Esophagus squamous epithelium (tissue), 5 donors: ENCODE measurements around the gene FNDC3A. TPM values are rescaled to one million over a fixed set of nuclear protein-coding genes. Genes with fewer than 3 reads are reported as not detected.

Experiments used
- DNase-seq: peaks from one replicate; lab custom pipeline; 2025; lab: John Stamatoyannopoulos, UW
- H3K27ac ChIP-seq, 4 donors: fragments of 200-600 bp; sonication (generic); one replicate each; pipeline ENCODE4 v1.5.1; 2016 to 2019; ENCODE audit warnings: mild to moderate bottlenecking in 1 of 4
- H3K27me3 ChIP-seq, 4 donors: fragments of 200-600 bp; sonication (generic); 1 replicate in 3 of 4; 2 replicates in 1 of 4; pipeline versions ENCODE4 v1.5.1 to v1.6.0; 2017 to 2021; ENCODE audit warnings: antibody characterized with exemption in 1 of 4
- H3K36me3 ChIP-seq, 3 donors: fragments of 200-600 bp; sonication (generic); one replicate each; pipeline ENCODE4 v1.5.1; 2016 to 2019
- H3K4me1 ChIP-seq, 3 donors: fragments of 200-600 bp; sonication (generic); one replicate each; pipeline ENCODE4 v1.5.1; 2017 to 2019
- H3K4me3 ChIP-seq, 4 donors: fragments of 200-600 bp; sonication (generic); 1 replicate in 3 of 4; 2 replicates in 1 of 4; pipeline ENCODE4 v1.5.1; 2016 to 2019; ENCODE audit warnings: mild to moderate bottlenecking in 2 of 4, moderate library complexity in 1 of 4
- H3K9me3 ChIP-seq, 3 donors: fragments of 200-600 bp; sonication (generic); one replicate each; pipeline ENCODE4 v1.5.1; 2016 to 2019
- POLR2A ChIP-seq, 4 donors: fragments of 450-650 bp; IDR thresholded peaks; one replicate each; pipeline ENCODE4 v1.6.1; 2017; ENCODE audit warnings: antibody characterized with exemption in 4 of 4, mild to moderate bottlenecking in 4 of 4, moderate library complexity in 3 of 4
- WGBS, 2 donors: methylation state at CpG; one replicate each; pipeline ENCODE4 v1.1.5; 2018; 5-methylcytosine and 5-hydroxymethylcytosine counted together
- intact Hi-C: fragments of 100-400 bp; cut with DNase I; formaldehyde crosslinking; loops from one replicate; pipeline ENCODE4 v1.15.0; 2022
- total RNA-seq, 4 donors: library from RNA; depleted of rRNA; stranded (reverse); fragments of >200 nt; gene quantifications; one replicate each; pipeline ENCODE4 v1.1.0, GENCODE V29; 2016
- TF ChIP-seq, protein P1 (sequence below), 6 experiments: fragments of 450-650 bp in 4 of 6; fragments of 200-600 bp in 2 of 6; sonication (generic) in 2 of 6; IDR thresholded peaks; one replicate each; pipeline ENCODE4 v1.5.1; 2016 to 2019; ENCODE audit warnings: antibody characterized with exemption in 6 of 6, mild to moderate bottlenecking in 4 of 6, moderate library complexity in 4 of 6
- donor health status: DM: yes; HTN: yes; CAD: no.

The FNDC3A gene
- total RNA-seq, 4 donors from 2014 or later, result 10.0 to 29.8 (median 19.5) TPM

DNA sequence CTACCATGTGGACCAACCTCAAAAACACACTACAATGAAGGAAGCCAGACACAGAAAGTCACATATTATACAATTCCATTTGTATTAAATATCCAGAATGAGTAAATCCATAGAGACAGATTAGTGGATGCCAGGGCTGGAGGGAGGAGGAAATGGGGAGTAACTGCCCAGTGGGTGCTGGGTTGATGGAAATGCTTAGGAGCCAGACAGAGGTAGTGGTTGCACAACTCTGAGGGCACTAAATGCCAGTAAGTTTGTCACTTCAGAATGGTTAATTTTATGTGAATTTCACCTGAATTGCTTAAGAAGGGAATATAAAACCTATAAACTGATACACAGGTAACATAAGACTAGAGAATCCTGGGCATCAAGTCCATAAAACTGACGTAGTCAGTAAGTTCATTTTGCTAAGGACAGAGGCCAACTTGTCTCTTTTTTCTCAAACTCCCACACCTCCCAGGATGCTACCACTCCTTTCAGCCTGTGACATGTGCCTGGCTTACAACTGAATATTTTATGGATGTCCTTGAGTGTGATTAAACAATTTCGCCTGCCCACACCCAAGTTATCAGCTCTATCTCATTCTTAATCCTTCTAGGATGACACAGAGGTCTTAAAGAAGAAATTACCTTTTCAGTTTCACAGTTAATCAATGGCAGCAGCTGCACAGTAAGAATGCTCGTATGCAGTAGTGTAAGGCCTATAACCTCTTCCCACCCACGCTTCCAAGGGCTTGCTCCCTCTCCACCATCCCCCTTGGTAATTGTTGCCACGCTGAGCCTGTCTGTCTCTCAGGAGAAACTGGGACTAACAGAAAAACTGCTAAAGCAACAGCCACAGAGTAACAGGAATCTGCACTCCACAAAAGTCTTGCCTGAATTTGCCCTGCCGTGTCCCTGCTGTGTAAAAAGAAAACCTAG is 238.5 kb downstream of the FNDC3A start:
- Histone ChIP-seq H3K4me3 (no peak overlapping the region), H3K27me3 (peaks cover 0 to 24% (median 6%) of the 10 kb centered on the region in 4 donors), H3K9me3 (no peaks in the 10 kb centered on the region), H3K36me3 (peaks cover 0 to 12% (median 0%) of the 10 kb centered on the region in 3 donors), H3K4me1 (peaks cover 0 to 9% (median 3%) of the 10 kb centered on the region in 3 donors), H3K27ac (no peak overlapping the region)
- intact Hi-C loops, result no loop called here
- DNase-seq, result no peak
- WGBS, 2 donors, result 64 to 71% methylated on average over 4 to 6 of the region's 6 CpGs
- TF ChIP-seq, protein P1, sequence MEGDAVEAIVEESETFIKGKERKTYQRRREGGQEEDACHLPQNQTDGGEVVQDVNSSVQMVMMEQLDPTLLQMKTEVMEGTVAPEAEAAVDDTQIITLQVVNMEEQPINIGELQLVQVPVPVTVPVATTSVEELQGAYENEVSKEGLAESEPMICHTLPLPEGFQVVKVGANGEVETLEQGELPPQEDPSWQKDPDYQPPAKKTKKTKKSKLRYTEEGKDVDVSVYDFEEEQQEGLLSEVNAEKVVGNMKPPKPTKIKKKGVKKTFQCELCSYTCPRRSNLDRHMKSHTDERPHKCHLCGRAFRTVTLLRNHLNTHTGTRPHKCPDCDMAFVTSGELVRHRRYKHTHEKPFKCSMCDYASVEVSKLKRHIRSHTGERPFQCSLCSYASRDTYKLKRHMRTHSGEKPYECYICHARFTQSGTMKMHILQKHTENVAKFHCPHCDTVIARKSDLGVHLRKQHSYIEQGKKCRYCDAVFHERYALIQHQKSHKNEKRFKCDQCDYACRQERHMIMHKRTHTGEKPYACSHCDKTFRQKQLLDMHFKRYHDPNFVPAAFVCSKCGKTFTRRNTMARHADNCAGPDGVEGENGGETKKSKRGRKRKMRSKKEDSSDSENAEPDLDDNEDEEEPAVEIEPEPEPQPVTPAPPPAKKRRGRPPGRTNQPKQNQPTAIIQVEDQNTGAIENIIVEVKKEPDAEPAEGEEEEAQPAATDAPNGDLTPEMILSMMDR (IDR thresholded peaks at IDR 0.05), result no peak
- TF ChIP-seq POLR2A (IDR thresholded peaks at IDR 0.05), result no peak

DNA sequence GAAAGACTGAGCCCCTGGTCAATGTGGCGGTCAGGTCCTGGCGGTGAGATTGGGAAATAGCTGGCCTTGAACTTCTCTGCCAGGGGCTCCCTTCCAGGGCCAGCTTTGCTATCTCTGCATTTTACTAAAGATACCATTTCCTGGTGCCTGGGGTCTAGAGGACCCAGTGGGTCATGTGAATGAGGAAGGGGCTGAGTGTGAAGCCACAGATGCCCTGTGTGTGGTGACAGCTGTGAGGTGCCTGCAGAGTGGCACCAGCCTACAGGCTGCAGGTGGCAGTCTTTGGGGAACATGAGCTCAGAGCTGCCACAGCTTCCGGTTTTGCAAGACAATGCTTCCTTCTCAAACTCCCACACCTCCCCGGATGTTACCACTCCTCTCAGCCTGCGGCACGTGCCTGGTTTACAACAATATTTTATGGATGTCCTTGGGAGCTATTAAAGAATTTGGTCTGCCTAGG is 239.2 kb downstream of the FNDC3A start:
- H3K36me3 ChIP-seq, result peaks cover 0 to 8% (median 0%) of the 10 kb centered on the region in 3 donors
- H3K27me3 ChIP-seq, result peaks cover 2 to 31% (median 7%) of the 10 kb centered on the region in 4 donors
- H3K4me1 ChIP-seq, result peaks cover 3 to 16% (median 5%) of the 10 kb centered on the region in 3 donors
- H3K4me3 ChIP-seq, result no peak overlapping the region
- WGBS, 2 donors, result 52 to 67% methylated on average over 3 to 5 of the region's 6 CpGs
- H3K9me3 ChIP-seq, result no peaks in the 10 kb centered on the region
- TF ChIP-seq, protein P1 (IDR thresholded peaks at IDR 0.05), result peak in 1 of 6 experiments; percentile 12
- TF ChIP-seq POLR2A (IDR thresholded peaks at IDR 0.05), result no peak
- H3K27ac ChIP-seq, result no peak overlapping the region
- DNase-seq, result no peak
- intact Hi-C loops, result no loop called here

DNA sequence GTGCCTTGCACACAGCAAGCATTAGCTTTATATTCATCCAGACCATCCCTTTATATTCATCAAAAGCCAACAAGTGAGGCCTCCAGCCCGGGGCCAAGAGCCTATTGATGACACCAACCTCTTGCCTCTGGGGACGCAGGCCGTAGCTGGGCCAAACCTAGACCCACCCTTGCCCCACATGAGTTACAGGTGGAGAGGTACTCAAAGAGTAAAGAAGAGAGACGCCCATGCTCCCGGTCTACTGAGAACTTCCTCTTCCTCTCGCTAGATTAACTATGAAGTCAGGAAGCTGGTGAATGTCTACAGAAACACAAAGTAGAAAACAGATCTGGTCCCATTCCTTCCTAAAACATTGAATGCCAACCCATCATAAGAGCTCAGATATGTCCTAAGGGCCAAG is 240.6 kb downstream of the FNDC3A start:
- H3K36me3 ChIP-seq, result no peaks in the 10 kb centered on the region
- TF ChIP-seq, protein P1 (IDR thresholded peaks at IDR 0.05), result no peak
- TF ChIP-seq POLR2A (IDR thresholded peaks at IDR 0.05), result no peak
- whole genome bisulfite sequencing, 2 donors, result 83 to 91% methylated on average over 4 to 5 of the region's 6 CpGs
- H3K27me3 ChIP-seq, result peaks cover 3 to 45% (median 13%) of the 10 kb centered on the region in 4 donors
- H3K9me3 ChIP-seq, result no peaks in the 10 kb centered on the region
- no peak overlapping the region for H3K27ac ChIP-seq
- H3K4me3 ChIP-seq, result no peak overlapping the region
- peaks cover 6 to 30% (median 15%) of the 10 kb centered on the region in 3 donors for H3K4me1 ChIP-seq
- intact Hi-C loops, result no loop called here
- no peak for DNase-seq

DNA sequence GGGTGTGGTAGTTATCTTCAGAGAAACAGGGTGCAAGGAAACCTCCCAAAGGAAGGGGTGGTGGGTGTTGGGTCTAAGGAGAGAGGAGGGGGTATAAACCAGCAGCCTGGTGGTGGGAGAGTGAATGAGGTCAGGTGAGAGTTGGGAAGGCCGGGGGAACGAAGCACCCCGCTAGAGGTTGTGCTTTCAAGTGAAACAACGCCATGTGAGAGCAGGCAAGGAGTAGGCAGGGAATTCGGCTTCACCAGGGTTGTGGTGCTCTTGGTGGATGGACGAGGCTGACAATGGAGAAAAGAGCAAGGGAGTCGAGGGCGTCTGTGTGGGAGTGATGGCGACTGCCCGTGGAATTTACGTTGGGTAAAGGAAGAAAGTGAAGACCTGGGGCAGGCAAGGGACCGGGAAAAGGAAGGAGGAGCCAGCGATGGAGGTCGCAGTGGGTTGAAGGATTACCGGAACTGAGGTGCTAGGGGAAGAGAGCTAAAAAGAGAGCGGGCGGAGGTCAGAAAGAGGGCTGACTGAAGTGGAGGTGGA is 242.3 kb downstream of the FNDC3A start:
- WGBS, 2 donors, result 56 to 59% methylated on average over 17 of the region's 17 CpGs
- no peak overlapping the region for H3K27ac ChIP-seq
- H3K27me3 ChIP-seq, result peaks cover 3 to 62% (median 15%) of the 10 kb centered on the region in 4 donors
- intact Hi-C loops, result no loop called here
- TF ChIP-seq POLR2A (IDR thresholded peaks at IDR 0.05), result no peak
- TF ChIP-seq, protein P1 (IDR thresholded peaks at IDR 0.05), result no peak
- no peaks in the 10 kb centered on the region for H3K36me3 ChIP-seq
- H3K4me1 ChIP-seq, result peaks cover 6 to 30% (median 15%) of the 10 kb centered on the region in 3 donors
- H3K4me3 ChIP-seq, result no peak overlapping the region
- DNase-seq, result no peak
- no peaks in the 10 kb centered on the region for H3K9me3 ChIP-seq
